GM19240 (cell line): ENCODE results near the gene CHST12.
"Not testable (repeated sequence)": the region's sequence is repeated elsewhere in the genome, so short reads cannot be mapped to it uniquely, and the experiment has no call there.

Experiments used
- DNase-seq: peaks from one replicate; pipeline ENCODE4 v3.0.0; 2011; ENCODE audit warnings: low spot score; ENCODE audit not compliant: insufficient read length

CHST12 gene

DNA sequence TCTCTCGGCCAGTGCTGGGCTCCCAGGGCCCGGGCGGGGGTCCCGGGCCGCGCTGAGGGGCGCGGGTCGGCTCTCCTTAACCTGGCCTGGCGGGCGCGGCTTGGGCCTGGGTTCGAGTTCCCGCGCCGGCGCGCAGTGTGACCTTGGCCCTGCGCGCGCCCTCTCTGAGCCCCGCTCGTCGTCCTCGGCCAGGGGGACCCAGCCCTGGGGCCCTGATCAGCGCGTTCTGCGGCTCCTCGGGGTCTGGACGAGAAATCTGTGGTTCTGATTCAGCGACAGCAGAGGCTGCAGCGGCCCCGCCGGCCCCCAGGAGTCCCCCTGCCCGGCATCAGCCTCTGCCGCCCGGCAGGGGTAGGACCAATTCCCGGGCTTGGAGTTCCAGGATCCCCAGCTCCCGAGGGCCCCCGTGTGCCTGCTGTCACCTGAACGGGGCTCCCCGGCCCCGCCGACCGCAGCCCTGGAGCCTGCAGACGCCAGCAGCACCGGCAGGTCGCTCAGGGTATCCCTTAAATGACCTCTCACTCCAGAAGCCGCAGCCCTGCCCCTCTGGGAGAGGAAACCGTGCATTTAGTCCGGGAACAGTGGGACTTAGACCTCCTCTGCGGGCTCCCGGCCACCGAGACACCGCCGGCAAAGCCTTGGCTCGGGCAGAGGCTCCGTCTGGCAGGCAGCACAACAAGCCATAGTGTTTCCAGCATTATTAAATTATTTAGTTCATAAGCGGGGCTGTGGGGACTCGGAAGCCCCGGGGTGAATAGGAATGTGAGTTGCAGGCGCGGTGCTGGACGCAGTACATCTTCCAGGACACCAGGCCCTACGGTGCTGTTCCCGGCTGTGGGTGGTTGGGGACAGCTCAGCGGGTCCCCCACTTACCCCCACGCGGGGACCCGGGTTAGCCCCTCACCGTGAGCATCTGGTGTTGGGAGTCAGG lies 572 bp downstream of the CHST12 start:
- no peak for DNase-seq

DNA sequence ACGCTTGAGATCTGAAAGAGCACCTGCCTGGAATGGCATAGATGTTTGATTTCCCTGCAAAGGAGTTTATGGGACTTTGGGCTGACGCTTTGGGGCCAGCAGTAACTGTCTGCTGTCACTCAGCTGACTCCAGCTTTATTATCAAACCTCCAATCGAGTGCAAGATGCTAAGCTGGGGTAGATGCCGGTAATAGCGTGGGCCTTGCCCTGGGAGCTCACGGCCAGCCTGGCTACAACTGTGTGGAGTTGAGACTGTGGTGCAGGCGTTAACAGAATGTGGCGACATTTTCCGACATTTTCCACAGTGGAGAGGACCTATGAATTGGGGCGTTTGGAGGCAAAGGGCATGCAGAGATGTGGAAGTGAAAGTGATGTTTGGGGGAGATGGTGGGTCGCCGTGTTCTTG lies 1.3 kb downstream of the CHST12 start:
- DNase-seq: no peak

DNA sequence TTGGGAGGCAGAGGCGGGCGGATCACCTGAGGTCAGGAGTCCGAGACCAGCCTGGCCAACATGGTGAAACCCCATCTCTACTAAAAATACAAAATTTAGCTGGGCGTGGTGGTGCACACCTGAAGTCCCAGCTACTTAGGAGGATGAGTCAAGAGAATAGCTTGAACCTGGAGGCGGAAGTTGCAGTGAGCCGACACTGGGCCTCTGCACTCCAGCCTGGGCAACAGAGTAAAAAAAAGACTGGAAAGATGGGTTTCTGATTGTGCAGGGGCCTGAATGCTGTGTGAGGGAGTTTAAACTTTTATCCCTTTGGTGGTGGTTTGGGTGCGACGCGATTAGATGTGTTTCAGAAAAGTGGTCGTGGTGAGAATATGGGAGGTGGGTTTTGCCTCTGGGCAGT lies 1.8 kb downstream of the CHST12 start:
- DNase-seq: no peak

DNA sequence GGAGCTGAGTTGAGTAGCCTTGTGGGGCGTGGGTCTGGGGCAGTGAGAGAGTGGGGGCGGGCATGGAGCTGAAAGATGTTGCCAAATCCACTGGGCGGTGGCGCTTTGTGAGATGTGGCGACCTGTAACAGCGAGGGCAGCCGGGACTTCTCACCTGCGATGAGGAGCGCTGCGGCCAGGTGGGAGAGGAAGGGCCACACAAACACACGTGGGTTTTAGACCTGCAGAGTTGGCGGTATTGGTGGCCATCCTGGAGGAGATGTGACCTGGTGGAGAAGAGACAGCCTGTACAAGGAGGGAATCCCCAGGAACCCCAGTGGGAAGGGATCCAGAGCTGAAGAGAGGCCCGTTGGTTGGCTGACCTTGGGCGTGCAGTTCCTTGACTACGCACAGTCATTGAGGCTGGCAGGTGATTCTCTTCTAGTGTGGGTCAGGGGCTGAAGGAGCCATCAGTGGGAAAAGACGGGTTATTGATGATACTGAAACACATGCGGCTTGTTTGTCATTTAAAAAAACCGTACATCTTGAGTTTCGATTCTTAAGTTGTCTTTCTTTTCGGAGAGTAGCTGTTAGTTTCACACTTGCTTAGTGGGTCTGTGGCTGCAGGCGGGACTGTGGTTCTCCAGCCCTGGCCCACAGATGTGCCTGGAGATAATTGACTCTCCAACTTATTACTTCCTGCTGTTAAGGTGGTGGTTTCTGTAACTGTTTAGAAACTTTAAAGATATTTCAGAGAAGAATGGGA lies 2.4 kb downstream of the CHST12 start:
- peak; percentile 77 for DNase-seq

DNA sequence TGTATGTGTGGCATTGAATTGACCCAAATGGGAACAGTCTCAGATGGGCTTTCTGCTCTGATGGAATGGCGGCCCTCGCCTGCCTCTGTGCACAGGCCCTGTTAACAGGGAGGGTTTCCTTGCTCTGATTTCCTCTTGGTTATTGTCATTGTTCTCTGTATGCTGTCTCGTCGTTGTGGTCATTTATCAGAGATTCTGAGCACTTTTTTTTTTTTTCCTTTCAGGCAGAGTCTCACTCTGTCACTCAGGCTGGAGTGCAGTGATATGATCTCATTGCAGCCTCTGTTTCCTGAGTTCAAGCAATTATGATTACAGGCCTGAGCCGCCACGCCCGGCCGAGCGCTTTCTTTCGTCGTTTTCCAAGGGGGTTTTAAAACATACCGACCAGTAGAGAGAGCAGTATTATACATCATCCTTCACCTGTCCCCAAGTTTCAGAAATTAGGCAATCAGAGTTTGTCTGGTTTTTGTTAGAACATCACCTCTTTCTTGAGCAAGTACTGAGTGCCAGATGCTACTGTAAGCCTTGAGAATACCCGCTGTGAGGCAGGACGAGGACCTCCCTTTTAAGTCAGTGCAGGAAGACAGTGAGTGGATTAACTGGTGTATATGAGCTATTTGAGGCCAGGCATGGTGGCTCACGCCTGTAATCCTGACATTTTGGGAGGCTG lies 6.5 kb downstream of the CHST12 start:
- no peak for DNase-seq

DNA sequence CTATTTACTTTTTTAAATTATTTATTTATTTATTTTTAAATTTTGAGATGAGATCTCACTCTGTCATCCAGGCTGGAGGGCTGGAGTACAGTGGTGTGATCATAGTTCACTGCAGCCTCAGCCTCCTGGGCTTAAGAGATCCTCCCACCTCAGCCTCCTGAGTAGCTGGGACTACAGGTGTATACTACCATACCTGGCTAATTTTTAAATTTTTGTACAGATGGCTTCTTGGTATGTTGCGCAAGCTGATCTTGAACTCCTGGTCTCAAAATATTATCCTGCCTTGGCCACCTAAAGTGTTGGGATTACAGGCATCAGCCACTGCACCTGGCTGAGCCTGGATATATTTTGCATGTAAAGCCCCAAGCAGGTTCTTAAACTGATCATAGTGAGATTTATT lies 7.6 kb downstream of the CHST12 start:
- DNase-seq: no peak

DNA sequence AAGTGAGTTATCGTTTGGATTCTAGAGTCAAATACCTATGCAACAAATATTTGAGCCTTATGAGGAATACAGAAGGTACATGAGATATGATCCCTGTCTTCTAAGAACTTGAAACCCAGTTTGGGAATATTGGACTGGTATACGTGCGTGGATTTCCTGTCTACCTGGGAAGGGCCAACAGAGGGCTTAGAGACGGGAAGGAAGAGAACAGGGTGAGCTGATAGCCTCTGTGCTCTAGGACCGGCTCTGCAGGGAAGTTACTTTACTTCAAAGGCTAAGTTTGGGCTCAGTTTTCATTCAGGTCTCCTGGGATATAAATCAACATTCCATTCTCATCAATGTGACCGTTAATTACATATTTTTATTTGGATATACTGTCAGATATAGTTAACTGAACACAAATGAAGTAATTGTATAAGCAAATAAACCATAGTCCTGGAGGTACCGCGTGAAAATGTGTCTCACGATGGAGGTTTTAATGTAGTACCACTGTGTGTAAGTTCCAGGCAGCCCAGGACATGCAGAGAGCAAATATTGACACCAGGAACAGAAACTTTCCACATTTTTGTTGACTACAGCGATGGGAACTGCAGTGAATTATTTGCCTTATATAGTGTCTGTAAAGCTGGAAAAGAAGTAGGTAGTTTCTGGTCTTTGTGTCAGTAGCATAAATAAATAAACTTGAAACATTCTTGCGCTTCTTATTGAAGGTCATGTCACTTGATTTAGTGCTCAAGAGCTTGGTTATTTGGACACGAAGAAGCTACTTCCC lies 8.6 kb downstream of the CHST12 start:
- no peak for DNase-seq

DNA sequence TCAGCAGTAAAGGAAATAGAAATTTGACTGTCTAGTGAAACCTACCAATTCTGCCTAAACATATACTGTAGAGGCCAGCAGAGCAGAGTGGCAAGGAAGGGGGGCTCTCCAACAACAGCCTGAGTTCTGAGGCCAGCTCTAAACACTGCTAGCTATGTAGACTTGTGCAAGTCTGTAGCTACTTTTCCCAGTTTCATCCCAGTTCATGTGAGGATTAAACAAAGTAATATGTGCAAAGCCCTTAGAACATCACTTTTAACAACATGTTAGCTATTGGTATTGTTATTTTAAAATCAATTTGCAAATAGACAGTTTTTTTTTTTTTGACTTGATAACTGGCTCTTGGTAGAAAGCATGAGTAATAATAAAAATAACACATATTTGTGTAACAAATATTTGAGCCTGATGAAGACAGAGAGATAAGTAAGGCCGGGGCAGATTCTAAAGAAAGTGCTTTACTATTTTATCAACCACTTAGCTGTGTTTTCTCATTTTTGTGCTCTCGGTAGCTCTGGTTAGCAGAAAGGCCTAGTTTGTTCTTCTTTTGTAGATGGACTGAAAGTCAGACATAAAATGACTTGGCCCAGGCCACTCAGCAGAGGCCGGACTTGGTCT lies 9.3 kb downstream of the CHST12 start:
- no peak for DNase-seq

DNA sequence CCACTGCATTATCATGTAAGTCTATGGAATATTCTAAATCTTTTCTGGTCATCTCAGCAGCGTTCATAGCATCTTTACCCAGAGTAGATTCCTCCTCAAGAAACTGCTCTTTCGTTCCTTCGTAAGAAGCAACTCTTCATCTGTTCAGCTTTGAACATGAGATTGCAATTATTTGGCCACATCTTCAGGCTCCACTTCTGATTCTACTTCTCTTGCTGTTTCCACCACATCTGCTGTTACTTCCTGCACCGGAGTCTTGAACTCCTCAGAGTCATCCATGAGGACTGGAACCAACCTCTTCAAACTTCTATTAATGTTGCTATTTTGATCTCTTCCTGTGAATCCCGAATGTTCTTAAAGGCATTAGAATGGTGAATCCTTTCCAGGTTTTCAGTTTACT lies 12.7 kb downstream of the CHST12 start:
- no peak for DNase-seq

DNA sequence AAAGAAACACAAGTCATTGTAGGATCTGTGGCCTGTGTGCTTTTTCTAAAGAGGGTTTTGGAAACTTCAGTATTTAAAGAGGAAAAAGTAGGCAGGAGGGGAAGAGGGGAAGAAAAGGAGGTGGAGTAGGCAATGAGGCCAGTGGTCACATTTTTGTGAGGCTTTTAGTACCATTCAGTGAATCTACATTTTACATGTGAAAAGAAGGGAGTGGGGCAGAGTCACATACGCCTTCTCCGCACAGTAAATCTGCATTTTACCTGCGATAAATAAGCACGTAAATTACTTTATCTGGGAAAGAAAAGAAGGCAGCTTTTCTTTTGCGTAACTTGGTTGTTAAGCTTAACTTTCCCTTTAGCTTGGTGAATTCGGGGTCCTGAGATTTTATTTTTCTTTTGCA lies 13.2 kb downstream of the CHST12 start:
- no peak for DNase-seq

DNA sequence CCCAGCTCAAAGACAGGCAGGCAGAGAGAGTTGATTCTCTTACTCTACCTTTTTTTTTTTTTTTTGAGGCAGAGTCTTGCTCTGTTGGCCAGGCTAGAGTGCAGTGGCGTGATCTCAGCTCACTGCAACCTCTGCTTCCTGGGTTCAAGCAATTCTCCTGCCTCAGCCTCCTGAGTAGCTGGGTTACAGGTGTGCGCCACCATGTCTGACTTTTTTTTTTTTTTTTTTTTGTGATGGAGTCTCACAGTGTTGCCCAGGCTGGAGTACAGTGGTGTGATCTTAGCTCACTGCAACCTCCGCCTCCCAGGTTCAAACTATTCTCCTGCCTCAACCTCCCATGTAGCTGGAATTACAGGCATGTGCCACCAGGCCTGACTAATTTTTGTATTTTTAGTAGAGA lies 13.8 kb downstream of the CHST12 start:
- not testable (repeated sequence) for DNase-seq

DNA sequence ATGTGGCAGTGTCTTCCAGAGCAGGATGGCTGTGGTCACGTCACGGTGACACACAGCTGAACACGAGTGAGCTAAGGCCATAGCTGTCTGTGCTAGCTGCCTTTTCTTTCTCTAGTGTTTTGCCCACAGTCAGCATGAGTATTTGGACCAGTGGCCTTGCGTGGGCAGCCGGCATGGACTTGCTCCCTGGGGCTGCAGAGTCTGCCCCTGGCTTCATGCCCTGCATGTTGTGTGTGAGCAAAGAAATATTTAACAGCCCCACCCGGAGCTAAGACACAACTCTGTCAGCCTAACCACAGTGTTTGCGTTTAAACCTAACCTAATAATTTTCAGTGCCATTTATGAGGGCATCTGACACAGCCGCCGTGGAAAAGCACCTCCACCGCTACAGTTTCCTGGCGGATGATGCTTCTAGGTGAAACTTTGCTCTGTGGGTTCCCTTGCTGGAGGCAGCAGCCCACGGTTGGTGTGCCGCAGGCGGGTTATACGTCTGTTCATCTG lies 14.6 kb downstream of the CHST12 start:
- DNase-seq: no peak

DNA sequence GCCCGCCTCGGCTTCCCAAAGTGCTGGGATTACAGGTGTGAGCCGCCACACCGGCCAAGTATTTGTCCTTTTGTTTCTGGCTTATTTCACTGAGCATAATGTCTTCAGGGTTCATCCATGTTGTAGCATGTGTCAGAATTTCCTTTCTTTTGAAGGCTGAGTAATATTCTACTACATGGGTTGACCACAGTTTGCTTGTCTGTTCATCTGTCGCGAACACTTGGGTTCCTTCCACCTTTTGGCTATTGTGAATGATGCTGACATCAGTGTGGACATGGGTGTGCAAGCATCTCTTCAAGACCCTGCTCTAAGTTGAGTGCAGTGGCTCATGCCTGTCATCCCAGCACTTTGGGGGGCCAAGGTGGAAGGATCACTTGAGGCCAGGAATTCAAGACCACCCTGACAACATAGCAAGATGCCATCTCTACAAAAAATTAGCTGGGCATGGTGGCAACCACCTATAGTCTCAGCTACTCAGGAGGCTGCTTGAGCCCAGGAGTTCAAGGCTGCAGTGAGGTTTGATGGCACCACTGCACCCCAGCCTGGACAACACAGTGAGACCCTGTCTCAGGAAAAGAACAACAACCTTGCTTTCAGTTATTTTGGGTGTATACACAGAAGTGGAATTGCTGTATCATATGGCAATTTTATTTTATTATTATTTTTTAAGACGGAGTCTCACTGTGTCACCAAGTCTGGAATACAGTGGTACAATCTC lies 17.0 kb downstream of the CHST12 start:
- DNase-seq: no peak

DNA sequence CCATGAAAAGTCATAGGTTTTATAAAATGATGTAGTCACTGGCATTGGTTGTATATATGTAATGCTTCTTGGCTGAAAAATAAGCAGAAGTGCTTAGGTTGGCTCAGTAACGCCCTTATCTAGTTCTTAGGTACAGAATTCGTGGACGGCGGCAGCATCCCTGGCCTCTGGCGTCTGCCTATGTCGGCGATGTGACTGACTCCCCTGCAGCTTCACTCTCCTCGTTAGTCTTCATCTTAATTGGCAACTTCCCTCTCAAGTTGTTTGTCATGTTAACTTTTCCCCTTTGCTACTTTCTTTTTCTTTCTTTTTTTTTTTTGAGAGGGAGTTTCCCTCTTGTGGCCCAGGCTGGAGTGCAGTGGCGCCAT lies 18.5 kb downstream of the CHST12 start:
- DNase-seq: no peak

DNA sequence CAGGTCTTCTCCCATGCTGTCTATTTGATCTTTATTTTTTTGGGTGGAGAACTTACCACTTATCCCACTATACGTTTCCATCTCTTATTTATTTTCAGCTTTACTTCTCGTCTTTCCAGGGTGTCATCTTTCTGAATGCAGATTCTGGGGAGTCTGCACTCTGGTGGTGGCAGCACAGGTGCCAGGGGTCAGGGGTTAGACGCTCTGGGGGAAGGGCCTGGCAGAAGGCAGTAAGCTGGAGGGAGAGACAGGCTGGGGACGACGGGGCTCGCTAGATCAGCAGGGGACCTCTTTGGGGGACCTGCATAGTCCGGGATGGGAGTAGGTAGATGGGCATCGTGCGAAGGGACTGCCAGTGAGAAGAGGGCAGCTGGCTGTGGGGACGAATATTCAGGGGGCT lies 22.3 kb downstream of the CHST12 start:
- DNase-seq: no peak

DNA sequence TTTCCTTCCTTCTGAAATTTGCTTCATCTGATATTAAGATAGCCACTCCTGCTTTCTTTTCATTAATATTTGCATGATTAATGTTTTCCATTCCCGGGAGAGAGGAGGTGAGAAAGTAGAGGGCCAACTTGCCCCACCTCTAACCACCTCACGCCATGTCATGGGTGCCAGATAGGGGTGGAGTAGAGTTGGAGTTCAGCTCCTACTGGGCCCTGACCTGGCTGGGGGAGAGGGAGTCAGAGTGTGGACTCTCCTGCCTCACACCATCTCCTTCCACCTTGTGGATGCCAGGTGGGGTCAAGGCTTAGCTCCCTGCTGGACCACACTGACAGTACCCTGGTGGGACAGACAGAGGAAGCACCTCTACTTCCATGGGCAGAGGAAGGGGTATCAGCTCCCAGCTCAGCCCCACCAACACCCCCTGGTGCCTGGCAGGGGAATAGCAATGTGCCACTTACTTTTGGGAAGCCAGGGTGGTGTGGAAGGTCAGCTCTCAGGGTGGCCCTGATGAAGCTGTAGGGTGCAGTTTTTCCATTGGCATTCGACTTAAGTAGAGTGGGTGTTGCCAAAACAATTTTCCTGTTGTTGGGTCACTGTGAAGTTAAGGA lies 28.0 kb downstream of the CHST12 start:
- DNase-seq: no peak

DNA sequence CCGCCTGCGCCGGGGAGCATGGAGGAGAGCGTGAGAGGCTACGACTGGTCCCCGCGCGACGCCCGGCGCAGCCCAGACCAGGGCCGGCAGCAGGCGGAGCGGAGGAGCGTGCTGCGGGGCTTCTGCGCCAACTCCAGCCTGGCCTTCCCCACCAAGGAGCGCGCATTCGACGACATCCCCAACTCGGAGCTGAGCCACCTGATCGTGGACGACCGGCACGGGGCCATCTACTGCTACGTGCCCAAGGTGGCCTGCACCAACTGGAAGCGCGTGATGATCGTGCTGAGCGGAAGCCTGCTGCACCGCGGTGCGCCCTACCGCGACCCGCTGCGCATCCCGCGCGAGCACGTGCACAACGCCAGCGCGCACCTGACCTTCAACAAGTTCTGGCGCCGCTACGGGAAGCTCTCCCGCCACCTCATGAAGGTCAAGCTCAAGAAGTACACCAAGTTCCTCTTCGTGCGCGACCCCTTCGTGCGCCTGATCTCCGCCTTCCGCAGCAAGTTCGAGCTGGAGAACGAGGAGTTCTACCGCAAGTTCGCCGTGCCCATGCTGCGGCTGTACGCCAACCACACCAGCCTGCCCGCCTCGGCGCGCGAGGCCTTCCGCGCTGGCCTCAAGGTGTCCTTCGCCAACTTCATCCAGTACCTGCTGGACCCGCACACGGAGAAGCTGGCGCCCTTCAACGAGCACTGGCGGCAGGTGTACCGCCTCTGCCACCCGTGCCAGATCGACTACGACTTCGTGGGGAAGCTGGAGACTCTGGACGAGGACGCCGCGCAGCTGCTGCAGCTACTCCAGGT lies 29.7 kb downstream of the CHST12 start:
- DNase-seq: no peak

DNA sequence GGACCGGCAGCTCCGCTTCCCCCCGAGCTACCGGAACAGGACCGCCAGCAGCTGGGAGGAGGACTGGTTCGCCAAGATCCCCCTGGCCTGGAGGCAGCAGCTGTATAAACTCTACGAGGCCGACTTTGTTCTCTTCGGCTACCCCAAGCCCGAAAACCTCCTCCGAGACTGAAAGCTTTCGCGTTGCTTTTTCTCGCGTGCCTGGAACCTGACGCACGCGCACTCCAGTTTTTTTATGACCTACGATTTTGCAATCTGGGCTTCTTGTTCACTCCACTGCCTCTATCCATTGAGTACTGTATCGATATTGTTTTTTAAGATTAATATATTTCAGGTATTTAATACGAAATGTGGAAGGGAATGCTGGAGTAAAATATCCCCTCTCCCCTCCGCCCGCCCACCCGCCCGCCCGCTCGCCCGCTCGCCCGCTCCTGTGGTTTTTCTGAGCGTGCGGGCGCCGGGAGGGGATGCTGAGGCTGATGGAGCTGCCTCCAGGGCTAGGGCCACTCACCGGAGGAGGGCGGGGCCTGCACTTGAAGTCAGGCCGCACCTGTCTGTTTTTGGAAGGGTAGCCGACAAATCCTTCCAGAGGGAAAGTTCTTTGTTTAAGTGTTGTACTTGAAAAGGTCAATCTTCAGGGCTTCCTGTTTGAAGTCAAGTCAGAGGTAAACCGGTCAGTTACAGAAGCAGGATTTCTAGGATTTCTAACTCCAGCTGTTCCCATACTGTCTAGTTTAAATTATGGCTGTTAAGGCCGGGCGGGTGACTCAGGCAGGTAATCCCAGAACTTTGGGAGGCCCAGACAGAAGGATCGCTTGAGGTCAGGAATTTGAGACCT lies 30.5 kb downstream of the CHST12 start:
- no peak for DNase-seq
